Measurements from ENCODE around the gene PKHD1. TPM values are rescaled to one million over a fixed set of nuclear protein-coding genes. Genes with fewer than 3 reads are reported as not detected.

Gene PKHD1
- total and polyA plus RNA-seq, 11 donors, result 0.02 to 0.04 TPM; not detected in 9

GRCh38 chr6:51934098-51934497, 153.3 kb downstream of the PKHD1 start:
- intact Hi-C loops (cut with DNase I), result no loop called here
- DNase-seq (no peak), ATAC-seq (no peak)
- Histone ChIP-seq H3K27me3 (no peaks in the 10 kb centered on the region), H3K36me3 (no peaks in the 10 kb centered on the region), H3K4me3 (no peak overlapping the region), H3K4me1 (no peaks in the 10 kb centered on the region), H3K27ac (no peak overlapping the region), H3K9me3 (no peaks in the 10 kb centered on the region)
- TF ChIP-seq POLR2A (IDR thresholded peaks at IDR 0.05) (no peak), CTCF (IDR thresholded peaks at IDR 0.05) (no peak)
- WGBS, 4 donors, result 38 to 54% (median 44%) methylated on average over 6 to 7 of the region's 7 CpGs

DNA sequence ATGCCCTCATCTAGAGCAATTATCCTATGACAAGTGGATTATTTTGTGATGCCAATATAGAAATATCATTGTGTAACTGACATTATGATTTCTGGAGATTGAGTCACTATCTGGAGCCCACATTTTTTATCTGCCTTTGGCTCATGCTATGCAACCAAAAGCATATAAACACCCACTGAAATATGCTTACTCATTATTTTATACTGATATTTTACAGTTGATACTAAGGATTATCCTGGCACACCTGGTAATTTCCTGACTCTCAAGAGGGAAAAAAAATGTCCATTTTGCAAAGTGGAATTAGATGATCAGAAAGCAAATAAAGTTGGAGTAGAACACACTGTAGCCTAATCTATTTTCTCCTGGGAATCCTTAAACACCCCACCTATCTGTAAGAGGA, 154.5 kb downstream of the PKHD1 start:
- H3K4me3 ChIP-seq, result no peak overlapping the region
- H3K36me3 ChIP-seq, result no peaks in the 10 kb centered on the region
- no peaks in the 10 kb centered on the region for H3K9me3 ChIP-seq
- H3K27ac ChIP-seq, result no peak overlapping the region
- H3K4me1 ChIP-seq, result no peaks in the 10 kb centered on the region
- DNase-seq, result no peak
- ATAC-seq, result no peak
- H3K27me3 ChIP-seq, result no peaks in the 10 kb centered on the region
- TF ChIP-seq CTCF (IDR thresholded peaks at IDR 0.05) (no peak), POLR2A (IDR thresholded peaks at IDR 0.05) (no peak)
- intact Hi-C loops (cut with DNase I), result no loop called here

DNA sequence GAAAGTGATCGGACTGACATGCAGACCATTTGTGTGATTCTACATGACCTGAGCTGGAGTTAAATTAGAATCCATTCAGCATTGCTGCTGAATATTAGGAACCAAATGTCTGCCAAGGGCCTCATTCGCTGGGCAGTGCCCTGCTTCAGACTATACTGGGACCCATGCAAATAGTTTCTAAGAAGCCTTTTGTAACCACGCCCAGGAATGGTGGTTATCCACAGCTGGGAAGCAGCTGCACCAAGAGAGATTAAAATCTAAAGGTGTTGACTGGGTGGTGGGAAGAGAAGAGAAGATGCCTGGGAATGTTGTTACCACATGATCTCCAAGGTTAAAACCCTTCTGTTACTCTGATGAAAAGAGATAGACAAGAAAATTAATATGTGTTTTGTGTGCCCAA, 156.8 kb downstream of the PKHD1 start:
- H3K27me3 ChIP-seq, result peaks cover 0 to 4% (median 0%) of the 10 kb centered on the region in 9 donors
- no peak overlapping the region for H3K4me3 ChIP-seq
- H3K9me3 ChIP-seq, result no peaks in the 10 kb centered on the region
- no peaks in the 10 kb centered on the region for H3K4me1 ChIP-seq
- ATAC-seq (no peak), DNase-seq (no peak)
- no peaks in the 10 kb centered on the region for H3K36me3 ChIP-seq
- no peak overlapping the region for H3K27ac ChIP-seq
- intact Hi-C loops (cut with DNase I), result no loop called here
- no peak for TF ChIP-seq POLR2A (IDR thresholded peaks at IDR 0.05)
- no peak for TF ChIP-seq CTCF (IDR thresholded peaks at IDR 0.05)
- 68 to 85% (median 78%) methylated on average over 3 of the region's 3 CpGs for WGBS, 4 donors

DNA sequence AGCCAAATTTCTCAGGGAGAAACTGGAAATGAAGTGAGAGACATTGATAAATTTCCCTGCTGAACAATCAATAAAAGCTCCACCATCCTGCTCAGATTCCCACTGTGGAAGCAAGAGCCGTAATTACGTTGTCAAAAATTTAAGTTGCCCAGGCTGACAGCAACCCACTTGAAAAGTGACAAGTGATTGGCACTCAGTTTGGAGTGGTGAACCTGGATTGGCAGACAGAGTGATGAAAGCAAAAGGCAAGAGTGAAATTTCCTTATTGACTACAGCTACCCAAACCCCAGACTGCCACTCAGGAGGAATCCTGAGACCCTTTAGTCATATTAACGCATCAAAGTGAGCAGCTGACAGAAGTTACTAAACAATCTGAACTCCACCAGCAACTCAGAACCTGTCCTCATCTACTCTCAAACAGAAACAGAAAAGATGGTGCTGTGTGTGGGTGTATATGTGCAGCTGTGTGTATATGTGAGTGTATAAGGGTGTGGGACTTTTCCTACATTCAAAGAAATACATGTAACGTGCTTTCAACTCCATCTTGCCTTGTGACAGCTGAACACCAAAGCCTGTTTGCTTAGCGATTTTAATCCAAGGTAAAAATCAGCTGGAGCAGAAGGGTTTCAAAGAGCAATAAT, 157.4 kb downstream of the PKHD1 start:
- Histone ChIP-seq H3K36me3 (no peaks in the 10 kb centered on the region), H3K9me3 (no peaks in the 10 kb centered on the region), H3K4me1 (no peaks in the 10 kb centered on the region), H3K27me3 (peaks cover 0 to 4% (median 0%) of the 10 kb centered on the region in 9 donors), H3K27ac (no peak overlapping the region), H3K4me3 (no peak overlapping the region)
- ATAC-seq, result no peak
- 61 to 67% (median 65%) methylated on average over 5 of the region's 5 CpGs for WGBS, 4 donors
- intact Hi-C loops (cut with DNase I), result no loop called here
- no peak for DNase-seq
- TF ChIP-seq POLR2A (IDR thresholded peaks at IDR 0.05) (no peak), CTCF (IDR thresholded peaks at IDR 0.05) (no peak)

Measured in heart left ventricle (tissue), 16 donors.